GM19324 (cell line): ENCODE data around the gene SPEM2.

Experiments used
- ATAC-seq: cut with Tn5 transposase; IDR thresholded peaks from one replicate; pipeline ENCODE4 v1.9.1; 2021; ENCODE audit warnings: mild to moderate bottlenecking, moderate library complexity; ENCODE audit not compliant: unreplicated experiment, low FRiP score

The SPEM2 gene

GRCh38 chr17:7425316-7425715 is at the start of gene SPEM2:
Gene SPEM2, plus strand, starts transcription at chr17:7425616. Its CDS starts 73 bp downstream, at chr17:7425689.
- no peak for ATAC-seq

GRCh38 chr17:7379134-7379533 is 46.3 kb upstream of the SPEM2 start:
- ATAC-seq, result no peak

GRCh38 chr17:7380321-7380720 is 45.1 kb upstream of the SPEM2 start:
- no peak for ATAC-seq

- ATAC-seq, result no peak
These were observed 44.3 kb upstream of the SPEM2 start, which contains the start of gene TNK1 for GRCh38 chr17:7380855-7381683. Gene TNK1, plus strand, starts transcription at chr17:7381089. Its CDS starts 1,838 bp downstream, at chr17:7382927.

GRCh38 chr17:7382901-7383300 is 42.5 kb upstream of the SPEM2 start:
- no peak for ATAC-seq

- no peak for ATAC-seq
These were observed 42.1 kb upstream of the SPEM2 start for GRCh38 chr17:7383371-7383741.

GRCh38 chr17:7383742-7384488 is 41.5 kb upstream of the SPEM2 start:
- ATAC-seq, result peak; percentile 62

- no peak for ATAC-seq
These were observed 40.8 kb upstream of the SPEM2 start for GRCh38 chr17:7384489-7385081.

- no peak for ATAC-seq
These were observed 36.6 kb upstream of the SPEM2 start for GRCh38 chr17:7388856-7389255.

GRCh38 chr17:7389924-7390910 is 35.2 kb upstream of the SPEM2 start:
- ATAC-seq, result no peak

GRCh38 chr17:7391307-7391706 is 34.1 kb upstream of the SPEM2 start:
- no peak for ATAC-seq

- no peak for ATAC-seq
These were observed 32.5 kb upstream of the SPEM2 start for GRCh38 chr17:7392696-7393612.

GRCh38 chr17:7393613-7394451 is 31.6 kb upstream of the SPEM2 start:
- peak; percentile 36 for ATAC-seq

- ATAC-seq, result peak; percentile 86
These were observed 30.8 kb upstream of the SPEM2 start, which contains the start of gene PLSCR3 for GRCh38 chr17:7394452-7395191. Gene PLSCR3, minus strand, starts transcription at chr17:7394525. Its CDS starts 415 bp downstream, at chr17:7394110.

GRCh38 chr17:7396147-7396546 is 29.3 kb upstream of the SPEM2 start:
- ATAC-seq, result no peak

GRCh38 chr17:7398612-7399011 is 26.8 kb upstream of the SPEM2 start:
- ATAC-seq, result no peak

- ATAC-seq, result no peak
These were observed 22.2 kb upstream of the SPEM2 start for GRCh38 chr17:7403043-7403726.
